Measurements from ENCODE around the gene CRNKL1. TPM values are rescaled to one million over a fixed set of nuclear protein-coding genes. Genes with fewer than 3 reads are reported as not detected.
A peak's percentile ranks its signal among the peaks of the same experiment; 100 is the strongest.

Gene CRNKL1
- total RNA-seq, 4 donors from 2014 or later, result 12.3 to 22.1 (median 15.6) TPM

GRCh38 chr20:19998990-19999705 is 53.1 kb downstream of the CRNKL1 start:
- peaks cover 0 to 34% (median 9%) of the 10 kb centered on the region in 4 donors for H3K36me3 ChIP-seq
- 85% methylated on average over 7 of the region's 7 CpGs; no CpG with 5 or more reads in 1 of the 2 donors for WGBS, 2 donors (ENCODE audit: low coverage in 1 of 2)
- peak overlapping the region in 2 of 4 donors; percentile 37 to 42 for H3K27ac ChIP-seq
- no peak for TF ChIP-seq POLR2A (IDR thresholded peaks at IDR 0.05)
- TF ChIP-seq EP300 (IDR thresholded peaks at IDR 0.05; ENCODE audit: low read depth), result no peak
- no peak for TF ChIP-seq CTCF (IDR thresholded peaks at IDR 0.05)
- no peak for TF ChIP-seq POLR2AphosphoS5 (IDR thresholded peaks at IDR 0.05)
- H3K4me3 ChIP-seq, result no peak overlapping the region
- intact Hi-C loops (cut with DNase I; ENCODE audit: low total_unique reads), result loop anchor here (5.0 kb wide), 1 partner anchor 212 kb away; no protein-coding TSS in a partner anchor
- peaks cover 14 to 42% (median 15%) of the 10 kb centered on the region in 4 donors for H3K4me1 ChIP-seq
- no peaks in the 10 kb centered on the region for H3K9me3 ChIP-seq
- DNase-seq, result no peak
- H3K27me3 ChIP-seq, result no peaks in the 10 kb centered on the region
- in situ Hi-C loops (cut with MboI; ENCODE audit: low pct_ligation_motif_present in 1 of 4, low pct_unique_long_range_greater_than_20kb in 1 of 4, low sequenced_read_pairs in 3 of 4), result loop anchor here in 2 of 4 donors (5.0 to 10.0 kb wide), 2 partner anchors 214 to 217 kb away; no protein-coding TSS in a partner anchor

GRCh38 chr20:19996917-19997316 is 55.3 kb downstream of the CRNKL1 start:
- H3K27ac ChIP-seq, result peak overlapping the region; percentile 5 to 49 (median 34)
- WGBS, 2 donors (ENCODE audit: low coverage in 1 of 2), result 68 to 86% methylated on average over 7 to 9 of the region's 9 CpGs
- peaks cover 14 to 49% (median 19%) of the 10 kb centered on the region in 4 donors for H3K4me1 ChIP-seq

GRCh38 chr20:19996222-19996621 is 56.0 kb downstream of the CRNKL1 start:
- peaks cover 16 to 55% (median 20%) of the 10 kb centered on the region in 4 donors for H3K4me1 ChIP-seq
- WGBS, 2 donors (ENCODE audit: low coverage in 1 of 2), result 86 to 100% methylated on average over 5 to 8 of the region's 8 CpGs
- H3K27me3 ChIP-seq, result no peaks in the 10 kb centered on the region
- intact Hi-C loops (cut with DNase I; ENCODE audit: low total_unique reads), result loop anchor here (5.0 kb wide), 1 partner anchor 209 kb away; no protein-coding TSS in a partner anchor
- DNase-seq, result no peak
- peaks cover 1 to 40% (median 9%) of the 10 kb centered on the region in 4 donors for H3K36me3 ChIP-seq
- no peak overlapping the region for H3K4me3 ChIP-seq
- H3K27ac ChIP-seq, result peak overlapping the region in 3 of 4 donors; percentile 5 to 49 (median 41)
- no peaks in the 10 kb centered on the region for H3K9me3 ChIP-seq
- TF ChIP-seq EP300 (IDR thresholded peaks at IDR 0.05; ENCODE audit: low read depth), result no peak
- TF ChIP-seq POLR2AphosphoS5 (IDR thresholded peaks at IDR 0.05), result no peak
- TF ChIP-seq POLR2A (IDR thresholded peaks at IDR 0.05), result no peak
- TF ChIP-seq CTCF (IDR thresholded peaks at IDR 0.05), result no peak
- in situ Hi-C loops (cut with MboI; ENCODE audit: low pct_ligation_motif_present in 1 of 4, low pct_unique_long_range_greater_than_20kb in 1 of 4, low sequenced_read_pairs in 3 of 4), result loop anchor here in 2 of 4 donors (5.0 to 10.0 kb wide), 2 partner anchors 211 to 214 kb away; no protein-coding TSS in a partner anchor

More at GRCh38 chr20:19996917-19997316, 55.3 kb downstream of the CRNKL1 start:
- Histone ChIP-seq H3K9me3 (no peaks in the 10 kb centered on the region), H3K36me3 (peaks cover 1 to 39% (median 9%) of the 10 kb centered on the region in 4 donors), H3K27me3 (no peaks in the 10 kb centered on the region), H3K4me3 (no peak overlapping the region)
- no peak for DNase-seq
- in situ Hi-C loops (cut with MboI; ENCODE audit: low pct_ligation_motif_present in 1 of 4, low pct_unique_long_range_greater_than_20kb in 1 of 4, low sequenced_read_pairs in 3 of 4), result loop anchor here in 2 of 4 donors (5.0 to 10.0 kb wide), 2 partner anchors 212 to 215 kb away; no protein-coding TSS in a partner anchor
- intact Hi-C loops (cut with DNase I; ENCODE audit: low total_unique reads), result loop anchor here (5.0 kb wide), 1 partner anchor 210 kb away; no protein-coding TSS in a partner anchor
- TF ChIP-seq POLR2A (IDR thresholded peaks at IDR 0.05), result no peak
- TF ChIP-seq EP300 (IDR thresholded peaks at IDR 0.05; ENCODE audit: low read depth), result no peak
- no peak for TF ChIP-seq CTCF (IDR thresholded peaks at IDR 0.05)
- TF ChIP-seq POLR2AphosphoS5 (IDR thresholded peaks at IDR 0.05), result no peak

- in situ Hi-C loops (cut with MboI; ENCODE audit: low pct_ligation_motif_present in 1 of 4, low pct_unique_long_range_greater_than_20kb in 1 of 4, low sequenced_read_pairs in 3 of 4) (loop anchor here in 2 of 4 donors (5.0 to 10.0 kb wide), 2 partner anchors 211 to 213 kb away; no protein-coding TSS in a partner anchor), intact Hi-C loops (cut with DNase I; ENCODE audit: low total_unique reads) (loop anchor here (5.0 kb wide), 1 partner anchor 208 kb away; no protein-coding TSS in a partner anchor)
- Histone ChIP-seq H3K4me1 (peaks cover 16 to 55% (median 21%) of the 10 kb centered on the region in 4 donors), H3K36me3 (peaks cover 1 to 36% (median 6%) of the 10 kb centered on the region in 4 donors), H3K4me3 (no peak overlapping the region), H3K27ac (peak overlapping the region; percentile 49 to 84 (median 73)), H3K27me3 (no peaks in the 10 kb centered on the region), H3K9me3 (no peaks in the 10 kb centered on the region)
- no peak for TF ChIP-seq POLR2A (IDR thresholded peaks at IDR 0.05)
- no peak for TF ChIP-seq POLR2AphosphoS5 (IDR thresholded peaks at IDR 0.05)
- TF ChIP-seq CTCF (IDR thresholded peaks at IDR 0.05), result peak; percentile 73 to 86 (median 75)
- WGBS, 2 donors (ENCODE audit: low coverage in 1 of 2), result 30 to 36% methylated on average over 5 of the region's 5 CpGs
- DNase-seq, result no peak
Observed at GRCh38 chr20:19995220-19995863, 56.9 kb downstream of the CRNKL1 start.

All from transverse colon (tissue), 4 donors.